ENCODE data around the gene CFAP300.

CFAP300 gene

GRCh38 chr11:102079625-102080024 is 32.4 kb downstream of the CFAP300 start:
- no peak for DNase-seq

- DNase-seq = no peak
These were observed 34.1 kb downstream of the CFAP300 start for GRCh38 chr11:102081313-102081712.

- DNase-seq = no peak
These were observed 38.8 kb downstream of the CFAP300 start for GRCh38 chr11:102085864-102086551.

- no peak for DNase-seq
These were observed 49.9 kb downstream of the CFAP300 start for GRCh38 chr11:102097186-102097585.

GRCh38 chr11:102099755-102100154 is 52.5 kb downstream of the CFAP300 start:
- no peak for DNase-seq

- no peak for DNase-seq
These were observed 61.6 kb downstream of the CFAP300 start for GRCh38 chr11:102108734-102109440.

- peak; percentile 54 for DNase-seq
These were observed 62.9 kb downstream of the CFAP300 start, which contains the start of gene YAP1 for GRCh38 chr11:102109896-102110760. Gene YAP1, plus strand, starts transcription at chr11:102110447. Its CDS starts 402 bp downstream, at chr11:102110849.

- DNase-seq = no peak
These were observed 63.4 kb downstream of the CFAP300 start for GRCh38 chr11:102110761-102111010.

GRCh38 chr11:102111011-102111786 is 64.0 kb downstream of the CFAP300 start:
- no peak for DNase-seq

- DNase-seq = no peak
These were observed 64.7 kb downstream of the CFAP300 start for GRCh38 chr11:102111787-102112508.

- DNase-seq = no peak
These were observed 65.2 kb downstream of the CFAP300 start for GRCh38 chr11:102112509-102112821.

- no peak for DNase-seq
These were observed 66.8 kb downstream of the CFAP300 start for GRCh38 chr11:102114032-102114431.

- DNase-seq = no peak
These were observed 68.3 kb downstream of the CFAP300 start for GRCh38 chr11:102115557-102115956.

- no peak for DNase-seq
These were observed 69.4 kb downstream of the CFAP300 start for GRCh38 chr11:102116453-102117205.

GRCh38 chr11:102117472-102118113 is 70.4 kb downstream of the CFAP300 start:
- DNase-seq = no peak

- DNase-seq = no peak
These were observed 71.7 kb downstream of the CFAP300 start for GRCh38 chr11:102118937-102119336.

- DNase-seq = no peak
These were observed 72.8 kb downstream of the CFAP300 start for GRCh38 chr11:102119997-102120396.

GRCh38 chr11:102120437-102120973 is 73.3 kb downstream of the CFAP300 start:
- no peak for DNase-seq

GRCh38 chr11:102121329-102121728 is 74.1 kb downstream of the CFAP300 start:
- no peak for DNase-seq
